Colon (tissue), 2 donors: Measurements from ENCODE around the gene VWA8.
A peak's percentile ranks its signal among the peaks of the same experiment; 100 is the strongest.
"Not testable (repeated sequence)": the region's sequence is repeated elsewhere in the genome, so short reads cannot be mapped to it uniquely, and the experiment has no call there.

Experiments
- FAIRE-seq: peaks from 2 replicates; lab custom pipeline; 2012; peaks lifted over from hg19 to GRCh38; lab: Jason Lieb, UNC
- donor health status: control.
- donor health status: control.

Gene VWA8

DNA sequence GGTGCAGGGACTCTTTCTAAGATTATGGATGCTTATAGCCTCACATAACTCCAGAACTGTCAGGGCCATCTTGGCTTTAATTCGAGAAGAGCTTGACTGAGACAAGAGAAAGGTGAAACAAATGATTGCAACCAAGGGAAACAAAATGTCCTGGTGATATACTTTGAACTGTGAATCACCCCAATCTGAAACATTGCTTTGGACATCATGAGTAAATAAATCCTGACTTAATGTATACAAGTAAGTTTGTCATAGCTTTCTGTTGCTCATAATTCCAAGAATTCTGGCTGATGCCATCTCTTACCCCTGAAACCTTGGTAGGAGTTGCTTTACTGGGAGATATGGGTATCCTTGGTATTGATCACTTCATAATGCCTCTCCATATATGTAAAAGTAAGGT, 5.8 kb upstream of the VWA8 start:
- FAIRE-seq = no peak

- FAIRE-seq = no peak
These were observed 2.1 kb upstream of the VWA8 start for GRCh38 chr13:41962994-41963393.

GRCh38 chr13:41961466-41961760, 504 bp upstream of the VWA8 start:
- FAIRE-seq = no peak

GRCh38 chr13:41960211-41960636, 685 bp downstream of the VWA8 start:
- FAIRE-seq = no peak

- FAIRE-seq = no peak
These were observed 4.6 kb downstream of the VWA8 start for GRCh38 chr13:41956272-41956671.

GRCh38 chr13:41955605-41956004, 5.3 kb downstream of the VWA8 start:
- FAIRE-seq = no peak

DNA sequence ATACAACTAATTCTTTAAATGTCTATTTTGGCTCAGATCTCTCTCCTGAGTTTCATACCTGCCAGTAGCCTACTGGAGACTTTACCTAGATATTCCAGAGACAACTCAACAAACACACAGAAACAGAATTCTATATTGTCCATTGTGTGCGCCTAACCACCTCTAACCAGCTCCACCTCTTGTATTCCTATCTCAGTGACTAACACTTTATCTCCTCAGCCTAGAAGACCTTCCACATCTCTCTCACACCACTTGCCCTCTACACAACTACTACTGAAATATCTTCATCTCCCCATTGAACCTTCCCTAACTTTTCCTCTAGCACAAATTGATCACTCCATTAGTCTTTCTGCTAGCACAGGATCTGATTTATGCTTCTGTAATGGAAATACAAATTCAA, 6.7 kb downstream of the VWA8 start:
- FAIRE-seq = no peak

DNA sequence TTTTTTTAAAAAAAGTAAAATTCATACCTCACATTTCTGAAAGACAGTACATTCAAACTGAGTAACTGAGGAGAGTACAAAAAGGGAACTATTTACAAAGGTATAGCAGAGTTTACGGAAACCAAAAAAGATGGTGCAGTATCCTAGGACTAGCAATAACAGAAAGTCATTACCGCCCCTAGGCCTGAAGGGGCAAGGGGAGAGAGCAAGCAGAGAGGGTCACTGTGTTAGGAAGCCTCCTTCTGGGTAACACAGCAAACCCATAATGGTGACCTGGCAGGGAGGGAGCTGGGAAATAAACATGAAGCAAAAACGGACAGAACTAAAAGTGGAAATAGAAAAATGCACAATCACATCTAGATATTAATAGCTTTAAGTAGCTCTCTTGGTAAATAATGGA, 8.2 kb downstream of the VWA8 start:
- no peak for FAIRE-seq

DNA sequence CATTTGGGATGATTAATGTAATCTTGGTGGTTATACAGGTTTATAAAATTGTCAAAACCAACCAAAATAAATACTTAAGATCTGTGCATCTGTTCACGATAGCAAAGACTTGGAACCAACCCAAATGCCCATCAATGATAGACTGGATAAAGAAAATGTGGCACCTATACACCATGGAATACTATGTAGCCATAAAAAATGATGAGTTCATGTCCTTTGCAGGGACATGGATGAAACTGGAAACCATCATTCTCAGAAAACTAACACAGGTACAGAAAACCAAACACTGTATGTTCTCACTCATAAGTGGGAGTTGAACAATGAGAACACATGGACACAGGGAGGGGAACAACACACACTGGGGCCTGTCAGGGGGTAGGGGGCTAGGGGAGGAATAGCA, 11.8 kb downstream of the VWA8 start:
- not testable (repeated sequence) for FAIRE-seq

DNA sequence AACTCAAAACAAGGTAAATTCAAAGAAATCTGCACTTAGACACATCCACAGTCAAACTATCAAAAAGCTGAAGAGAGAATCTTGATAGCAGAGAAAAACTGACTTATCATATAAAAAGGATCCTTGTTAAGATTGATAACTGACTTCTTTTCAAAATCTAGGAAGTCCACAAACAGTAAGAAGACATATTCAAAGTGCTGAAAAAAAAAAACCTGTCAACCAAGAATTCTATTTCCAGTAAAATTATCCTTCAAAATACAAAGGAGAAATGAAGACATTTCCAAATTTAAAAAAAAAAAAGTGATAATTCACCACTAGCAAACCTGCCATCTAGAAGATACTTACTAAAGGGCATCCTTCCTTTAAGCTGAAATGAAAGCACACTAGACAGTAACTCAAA, 15.0 kb downstream of the VWA8 start:
- FAIRE-seq = no peak

DNA sequence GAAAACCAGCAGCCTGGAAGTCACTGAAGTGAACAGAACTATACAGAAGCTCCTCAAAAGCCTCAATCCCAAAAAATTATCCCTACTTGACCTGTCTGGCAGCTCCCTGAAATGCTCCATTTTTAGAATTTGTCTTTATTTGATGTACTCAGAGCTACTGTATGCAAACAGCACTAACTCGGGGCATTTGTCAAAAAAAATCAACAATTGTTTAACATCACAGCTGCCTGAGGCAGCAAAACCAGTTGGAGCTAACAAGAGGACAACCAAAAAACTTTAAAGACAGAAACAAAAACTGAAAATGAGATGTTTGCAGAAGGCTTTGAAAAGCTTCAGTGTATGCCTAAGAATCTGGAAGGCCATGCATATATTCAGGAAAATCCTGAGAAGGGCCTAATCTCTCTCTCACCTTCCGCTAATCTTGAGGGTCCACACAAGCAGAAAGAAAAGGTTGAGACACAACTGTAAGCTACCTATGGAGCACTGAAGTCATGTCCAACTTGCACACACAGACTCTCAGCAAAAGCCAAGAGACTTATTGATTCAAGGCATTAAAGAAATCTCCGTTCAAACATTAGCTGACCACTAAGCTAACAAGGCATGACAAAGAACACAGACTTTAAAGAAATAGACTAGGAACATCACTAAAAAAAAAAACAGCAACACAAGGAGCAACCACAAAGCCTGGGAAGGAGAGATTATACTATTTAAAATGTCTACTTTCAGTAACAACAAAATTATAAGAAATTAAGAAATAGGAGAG, 16.1 kb downstream of the VWA8 start:
- no peak for FAIRE-seq

DNA sequence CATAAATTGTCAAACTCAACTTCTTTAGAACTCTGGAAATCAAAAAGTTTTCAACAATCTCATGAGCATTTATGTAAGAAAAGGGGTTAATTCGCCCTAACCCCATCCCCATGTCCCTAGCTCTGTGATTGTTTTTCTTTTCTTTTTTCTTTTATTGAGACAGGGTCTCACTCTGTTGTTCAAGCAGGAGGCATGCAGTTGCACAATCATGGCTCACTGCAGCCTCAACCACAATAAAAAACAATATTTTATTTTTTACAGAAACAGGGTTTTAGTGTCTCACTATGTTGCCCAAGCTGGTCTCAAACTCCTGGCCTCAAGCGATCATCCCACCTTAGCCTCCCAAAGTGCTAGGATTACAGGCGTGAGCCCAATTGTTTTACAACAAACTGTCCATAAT, 16.7 kb downstream of the VWA8 start:
- no peak for FAIRE-seq

DNA sequence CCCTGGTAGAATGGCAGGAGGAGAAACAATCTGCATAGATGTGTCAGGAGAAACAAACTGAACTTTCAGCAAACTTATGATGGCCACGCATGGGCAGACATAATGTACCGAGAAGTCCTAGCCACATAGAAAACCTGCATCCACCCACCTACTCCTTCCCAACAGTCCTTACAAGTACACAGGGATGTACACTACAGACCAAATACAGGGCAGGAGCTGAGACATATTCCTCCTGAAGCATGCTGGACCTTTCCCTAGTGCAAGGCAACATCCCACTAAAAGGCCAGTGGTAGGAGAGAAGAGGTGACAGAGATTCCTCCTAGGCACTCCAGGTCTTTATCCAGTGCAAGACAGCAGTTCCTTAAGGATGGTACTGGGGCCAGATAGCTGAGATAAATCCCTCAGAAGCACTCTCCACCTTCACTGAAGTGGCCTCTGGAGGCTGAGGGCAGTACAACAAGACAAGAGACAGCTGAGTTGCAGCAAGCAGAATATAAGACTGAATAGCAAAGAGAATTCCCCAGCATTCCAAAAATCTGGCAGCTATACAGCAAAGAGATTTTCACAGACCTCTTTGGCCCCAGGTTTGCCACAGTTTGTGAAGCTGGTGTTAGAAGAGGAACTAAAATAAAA, 18.3 kb downstream of the VWA8 start:
- no peak for FAIRE-seq

DNA sequence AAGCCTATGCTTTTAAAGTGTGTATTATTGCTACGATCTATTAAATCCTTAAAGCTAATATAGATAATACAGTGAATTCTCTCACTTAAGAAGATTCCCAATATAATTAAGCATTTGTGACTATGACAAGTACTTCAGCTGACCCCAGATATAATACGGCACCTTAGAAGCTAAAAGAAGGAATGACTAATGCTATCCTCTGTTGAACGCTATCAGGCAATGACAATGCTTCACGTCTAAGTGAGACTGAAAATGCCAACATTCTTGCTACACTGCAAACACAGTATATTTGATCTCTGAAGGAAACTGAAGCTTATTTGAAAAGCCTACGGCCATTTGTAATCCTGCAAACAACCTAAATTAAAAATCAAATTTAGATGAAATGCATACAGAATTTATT, 19.7 kb downstream of the VWA8 start:
- FAIRE-seq = no peak

- FAIRE-seq = no peak
These were observed 21.5 kb downstream of the VWA8 start for GRCh38 chr13:41939398-41939797.

GRCh38 chr13:41938918-41939317, 22.0 kb downstream of the VWA8 start:
- FAIRE-seq = no peak

- FAIRE-seq = no peak
These were observed 23.5 kb downstream of the VWA8 start for GRCh38 chr13:41937388-41937787.

GRCh38 chr13:41935501-41935900, 25.4 kb downstream of the VWA8 start:
- peak; percentile 65 for FAIRE-seq

GRCh38 chr13:41934994-41935393, 25.9 kb downstream of the VWA8 start:
- FAIRE-seq = no peak

DNA sequence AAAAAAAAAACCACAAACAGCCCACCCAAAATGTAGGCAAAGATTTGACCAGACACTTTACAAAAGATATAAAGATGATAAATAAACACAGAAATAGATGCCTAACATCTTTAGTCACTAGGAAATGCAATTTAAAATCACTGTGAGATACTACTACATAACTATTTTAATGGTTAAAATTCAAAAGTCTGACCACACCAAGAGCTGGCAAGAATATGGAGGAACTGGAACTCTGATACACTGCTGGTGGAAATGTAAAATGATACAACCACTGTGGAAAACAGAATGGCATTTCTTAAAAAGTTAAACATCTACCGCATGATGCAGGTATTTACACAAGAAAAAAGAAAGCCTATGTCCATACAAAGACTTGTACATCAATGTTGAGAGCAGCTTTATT, 26.8 kb downstream of the VWA8 start:
- no peak for FAIRE-seq

- peak; percentile 62 for FAIRE-seq
These were observed 29.6 kb downstream of the VWA8 start for GRCh38 chr13:41931337-41931736.

GRCh38 chr13:41930154-41930553, 30.8 kb downstream of the VWA8 start:
- FAIRE-seq = no peak

DNA sequence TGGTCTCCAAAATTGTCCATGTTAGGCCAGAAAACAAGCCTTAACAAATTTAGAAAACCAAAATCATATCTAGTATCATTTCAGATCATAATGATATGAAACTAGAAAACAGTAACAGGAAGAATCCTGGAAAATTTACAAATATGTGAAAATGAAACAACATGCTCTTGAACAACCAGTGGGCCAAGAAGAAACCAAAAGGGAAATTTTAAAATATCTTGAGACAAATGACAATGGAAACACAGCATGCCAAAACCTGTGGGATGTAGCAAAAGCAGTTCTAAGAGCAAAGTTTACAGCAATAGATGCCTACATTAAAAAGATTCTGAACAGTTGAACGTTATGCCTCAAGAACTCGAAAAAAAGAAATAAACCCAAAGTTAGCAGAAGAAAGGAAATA, 32.6 kb downstream of the VWA8 start:
- FAIRE-seq = no peak

DNA sequence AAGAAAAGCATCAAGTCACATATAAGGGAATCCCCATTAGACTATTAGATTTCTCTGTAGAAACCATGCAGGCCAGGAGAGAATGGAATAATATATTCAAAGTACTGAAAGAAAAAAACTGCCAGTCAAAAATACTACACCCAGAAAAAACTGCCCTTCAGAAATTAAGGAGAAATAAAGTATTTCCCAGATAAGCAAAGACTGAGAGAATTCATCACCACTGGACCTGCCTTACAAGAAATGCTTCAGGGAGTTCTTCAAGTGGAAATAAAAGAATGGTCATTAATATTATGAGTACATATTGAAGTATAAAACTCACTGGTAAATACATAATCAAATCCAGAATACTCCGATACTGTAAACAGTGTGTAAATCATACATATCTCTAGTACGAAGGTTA, 35.9 kb downstream of the VWA8 start:
- FAIRE-seq = no peak
